Measurements from ENCODE around the gene FAM184A.

FAM184A gene

GRCh38 chr6:118993803-118994251 is 84.6 kb downstream of the FAM184A start:
- TF ChIP-seq, protein P1, sequence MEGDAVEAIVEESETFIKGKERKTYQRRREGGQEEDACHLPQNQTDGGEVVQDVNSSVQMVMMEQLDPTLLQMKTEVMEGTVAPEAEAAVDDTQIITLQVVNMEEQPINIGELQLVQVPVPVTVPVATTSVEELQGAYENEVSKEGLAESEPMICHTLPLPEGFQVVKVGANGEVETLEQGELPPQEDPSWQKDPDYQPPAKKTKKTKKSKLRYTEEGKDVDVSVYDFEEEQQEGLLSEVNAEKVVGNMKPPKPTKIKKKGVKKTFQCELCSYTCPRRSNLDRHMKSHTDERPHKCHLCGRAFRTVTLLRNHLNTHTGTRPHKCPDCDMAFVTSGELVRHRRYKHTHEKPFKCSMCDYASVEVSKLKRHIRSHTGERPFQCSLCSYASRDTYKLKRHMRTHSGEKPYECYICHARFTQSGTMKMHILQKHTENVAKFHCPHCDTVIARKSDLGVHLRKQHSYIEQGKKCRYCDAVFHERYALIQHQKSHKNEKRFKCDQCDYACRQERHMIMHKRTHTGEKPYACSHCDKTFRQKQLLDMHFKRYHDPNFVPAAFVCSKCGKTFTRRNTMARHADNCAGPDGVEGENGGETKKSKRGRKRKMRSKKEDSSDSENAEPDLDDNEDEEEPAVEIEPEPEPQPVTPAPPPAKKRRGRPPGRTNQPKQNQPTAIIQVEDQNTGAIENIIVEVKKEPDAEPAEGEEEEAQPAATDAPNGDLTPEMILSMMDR (conservative IDR thresholded peaks at IDR 0.05; ENCODE audit: low read depth, low read length) = no peak
- Histone ChIP-seq H3K4me1 (ENCODE audit: low read depth, poor library complexity, severe bottlenecking) (no peaks in the 10 kb centered on the region), H3K27ac (no peak overlapping the region)

GRCh38 chr6:118993358-118993757 is 85.1 kb downstream of the FAM184A start:
- no peak overlapping the region for H3K4me2 ChIP-seq
- H3K36me3 ChIP-seq (ENCODE audit: insufficient read depth) = no peaks in the 10 kb centered on the region
- no peaks in the 10 kb centered on the region for H3K79me2 ChIP-seq (ENCODE audit: insufficient read depth, low read depth)
- no peak overlapping the region for H3K4me3 ChIP-seq (IDR thresholded peaks at IDR 0.05; ENCODE audit: insufficient read depth, low read depth, low read length)
- H3K27me3 ChIP-seq (ENCODE audit: insufficient read depth, low read depth) = no peaks in the 10 kb centered on the region
- no peaks in the 10 kb centered on the region for H4K20me1 ChIP-seq (ENCODE audit: insufficient read depth)
- TF ChIP-seq, protein P1 (conservative IDR thresholded peaks at IDR 0.05; ENCODE audit: low read depth, low read length) = no peak
- H3K4me1 ChIP-seq (ENCODE audit: low read depth, poor library complexity, severe bottlenecking) = no peaks in the 10 kb centered on the region
- H3K27ac ChIP-seq = no peak overlapping the region
- H3K9ac ChIP-seq = no peak overlapping the region
- no peak overlapping the region for H2AFZ ChIP-seq (ENCODE audit: low read depth)

More at GRCh38 chr6:118993803-118994251, 84.6 kb downstream of the FAM184A start:
- H3K4me2 ChIP-seq = no peak overlapping the region
- H3K79me2 ChIP-seq (ENCODE audit: insufficient read depth, low read depth) = no peaks in the 10 kb centered on the region
- no peak overlapping the region for H3K4me3 ChIP-seq (IDR thresholded peaks at IDR 0.05; ENCODE audit: insufficient read depth, low read depth, low read length)
- H3K36me3 ChIP-seq (ENCODE audit: insufficient read depth) = no peaks in the 10 kb centered on the region
- H2AFZ ChIP-seq (ENCODE audit: low read depth) = no peak overlapping the region
- no peaks in the 10 kb centered on the region for H4K20me1 ChIP-seq (ENCODE audit: insufficient read depth)
- no peak overlapping the region for H3K9ac ChIP-seq
- no peaks in the 10 kb centered on the region for H3K27me3 ChIP-seq (ENCODE audit: insufficient read depth, low read depth)

DNA sequence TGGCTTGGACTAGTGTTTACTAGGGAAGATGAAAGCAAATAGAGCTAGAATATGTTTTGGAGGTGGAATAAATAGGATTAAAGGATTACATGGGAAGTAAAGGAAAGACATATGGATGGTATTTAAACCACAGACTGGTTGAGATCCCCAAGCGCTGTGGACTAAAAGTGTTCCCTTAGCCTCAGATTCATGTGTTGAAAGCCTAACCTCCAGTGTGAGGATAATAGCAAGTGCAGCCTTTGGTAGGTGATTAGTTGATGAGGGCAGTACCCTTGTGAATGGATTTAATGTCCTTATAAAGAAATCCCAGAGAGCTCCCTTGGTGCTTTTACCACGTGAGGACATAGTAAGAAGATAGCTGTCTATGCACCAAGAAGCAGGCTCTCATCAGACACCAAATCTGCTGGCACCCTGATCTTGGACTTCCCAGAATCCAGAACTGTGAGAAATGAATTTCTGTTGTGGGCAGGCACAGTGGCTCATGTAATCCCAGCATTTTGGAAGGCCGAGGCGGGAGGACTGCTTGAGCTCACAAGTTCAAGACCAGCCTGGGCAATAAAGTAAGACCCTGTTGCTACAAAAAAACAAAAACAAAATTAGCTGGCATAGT is 86.2 kb downstream of the FAM184A start:
- Histone ChIP-seq H2AFZ (ENCODE audit: low read depth) (no peak overlapping the region), H3K27ac (no peak overlapping the region), H3K27me3 (ENCODE audit: insufficient read depth, low read depth) (no peaks in the 10 kb centered on the region), H3K36me3 (ENCODE audit: insufficient read depth) (no peaks in the 10 kb centered on the region), H3K79me2 (ENCODE audit: insufficient read depth, low read depth) (no peaks in the 10 kb centered on the region), H3K4me1 (ENCODE audit: low read depth, poor library complexity, severe bottlenecking) (no peaks in the 10 kb centered on the region), H3K4me2 (no peak overlapping the region), H3K4me3 (IDR thresholded peaks at IDR 0.05; ENCODE audit: insufficient read depth, low read depth, low read length) (no peak overlapping the region), H4K20me1 (ENCODE audit: insufficient read depth) (no peaks in the 10 kb centered on the region), H3K9ac (no peak overlapping the region)
- TF ChIP-seq, protein P1 (conservative IDR thresholded peaks at IDR 0.05; ENCODE audit: low read depth, low read length) = no peak

GRCh38 chr6:118986312-118986711 is 92.2 kb downstream of the FAM184A start:
- H3K4me2 ChIP-seq = no peak overlapping the region
- no peak overlapping the region for H3K9ac ChIP-seq
- TF ChIP-seq, protein P1 (conservative IDR thresholded peaks at IDR 0.05; ENCODE audit: low read depth, low read length) = no peak
- H3K4me3 ChIP-seq (IDR thresholded peaks at IDR 0.05; ENCODE audit: insufficient read depth, low read depth, low read length) = no peak overlapping the region
- no peak overlapping the region for H3K27ac ChIP-seq
- no peaks in the 10 kb centered on the region for H4K20me1 ChIP-seq (ENCODE audit: insufficient read depth)
- no peaks in the 10 kb centered on the region for H3K4me1 ChIP-seq (ENCODE audit: low read depth, poor library complexity, severe bottlenecking)
- no peaks in the 10 kb centered on the region for H3K36me3 ChIP-seq (ENCODE audit: insufficient read depth)
- H3K79me2 ChIP-seq (ENCODE audit: insufficient read depth, low read depth) = no peaks in the 10 kb centered on the region
- H2AFZ ChIP-seq (ENCODE audit: low read depth) = no peak overlapping the region
- H3K27me3 ChIP-seq (ENCODE audit: insufficient read depth, low read depth) = no peaks in the 10 kb centered on the region

All from KMS-11 (cell line).